Uterus (tissue), 2 donors: ENCODE data around the gene TMEM220.

Experiments
- POLR2A ChIP-seq, 2 donors: fragments of 450-650 bp; IDR thresholded peaks; one replicate each; pipeline ENCODE4 v1.6.1; 2016; ENCODE audit warnings: antibody characterized with exemption in 2 of 2, mild to moderate bottlenecking in 1 of 2, moderate library complexity in 1 of 2
- TF ChIP-seq, protein P1 (sequence below), 4 experiments: fragments of 200-600 bp in 2 of 4; fragments of 450-650 bp in 2 of 4; sonication (generic) in 2 of 4; IDR thresholded peaks; one replicate each; pipeline ENCODE4 v1.5.1; 2016 to 2019; ENCODE audit warnings: antibody characterized with exemption in 4 of 4, mild to moderate bottlenecking in 2 of 4, moderate library complexity in 1 of 4

- TF ChIP-seq, protein P1, sequence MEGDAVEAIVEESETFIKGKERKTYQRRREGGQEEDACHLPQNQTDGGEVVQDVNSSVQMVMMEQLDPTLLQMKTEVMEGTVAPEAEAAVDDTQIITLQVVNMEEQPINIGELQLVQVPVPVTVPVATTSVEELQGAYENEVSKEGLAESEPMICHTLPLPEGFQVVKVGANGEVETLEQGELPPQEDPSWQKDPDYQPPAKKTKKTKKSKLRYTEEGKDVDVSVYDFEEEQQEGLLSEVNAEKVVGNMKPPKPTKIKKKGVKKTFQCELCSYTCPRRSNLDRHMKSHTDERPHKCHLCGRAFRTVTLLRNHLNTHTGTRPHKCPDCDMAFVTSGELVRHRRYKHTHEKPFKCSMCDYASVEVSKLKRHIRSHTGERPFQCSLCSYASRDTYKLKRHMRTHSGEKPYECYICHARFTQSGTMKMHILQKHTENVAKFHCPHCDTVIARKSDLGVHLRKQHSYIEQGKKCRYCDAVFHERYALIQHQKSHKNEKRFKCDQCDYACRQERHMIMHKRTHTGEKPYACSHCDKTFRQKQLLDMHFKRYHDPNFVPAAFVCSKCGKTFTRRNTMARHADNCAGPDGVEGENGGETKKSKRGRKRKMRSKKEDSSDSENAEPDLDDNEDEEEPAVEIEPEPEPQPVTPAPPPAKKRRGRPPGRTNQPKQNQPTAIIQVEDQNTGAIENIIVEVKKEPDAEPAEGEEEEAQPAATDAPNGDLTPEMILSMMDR (IDR thresholded peaks at IDR 0.05): no peak
- no peak for TF ChIP-seq POLR2A (IDR thresholded peaks at IDR 0.05)
Observed at GRCh38 chr17:10699856-10700255, 30.0 kb downstream of the TMEM220 start.
